ENCODE measurements around the gene SYTL4.

Gene SYTL4

DNA sequence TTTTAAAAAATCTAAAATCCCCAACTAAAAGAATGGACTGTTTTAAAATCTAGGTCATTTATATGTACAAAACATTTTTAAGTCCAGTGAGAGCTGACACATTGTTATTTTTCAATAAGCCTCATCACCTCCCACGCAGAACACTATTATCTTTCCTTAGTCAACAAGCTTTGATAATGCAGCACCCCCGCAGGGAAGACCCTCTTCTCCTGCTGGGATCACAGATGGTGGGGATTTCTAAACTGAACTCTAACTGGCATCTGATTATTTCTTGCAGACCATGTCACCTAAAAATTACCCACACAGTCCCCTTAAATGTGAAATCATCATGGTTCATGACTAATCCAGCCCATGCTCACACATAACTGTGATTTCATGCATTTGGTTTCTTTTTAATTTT lies 11.6 kb downstream of the SYTL4 start:
- TF ChIP-seq, protein P1, sequence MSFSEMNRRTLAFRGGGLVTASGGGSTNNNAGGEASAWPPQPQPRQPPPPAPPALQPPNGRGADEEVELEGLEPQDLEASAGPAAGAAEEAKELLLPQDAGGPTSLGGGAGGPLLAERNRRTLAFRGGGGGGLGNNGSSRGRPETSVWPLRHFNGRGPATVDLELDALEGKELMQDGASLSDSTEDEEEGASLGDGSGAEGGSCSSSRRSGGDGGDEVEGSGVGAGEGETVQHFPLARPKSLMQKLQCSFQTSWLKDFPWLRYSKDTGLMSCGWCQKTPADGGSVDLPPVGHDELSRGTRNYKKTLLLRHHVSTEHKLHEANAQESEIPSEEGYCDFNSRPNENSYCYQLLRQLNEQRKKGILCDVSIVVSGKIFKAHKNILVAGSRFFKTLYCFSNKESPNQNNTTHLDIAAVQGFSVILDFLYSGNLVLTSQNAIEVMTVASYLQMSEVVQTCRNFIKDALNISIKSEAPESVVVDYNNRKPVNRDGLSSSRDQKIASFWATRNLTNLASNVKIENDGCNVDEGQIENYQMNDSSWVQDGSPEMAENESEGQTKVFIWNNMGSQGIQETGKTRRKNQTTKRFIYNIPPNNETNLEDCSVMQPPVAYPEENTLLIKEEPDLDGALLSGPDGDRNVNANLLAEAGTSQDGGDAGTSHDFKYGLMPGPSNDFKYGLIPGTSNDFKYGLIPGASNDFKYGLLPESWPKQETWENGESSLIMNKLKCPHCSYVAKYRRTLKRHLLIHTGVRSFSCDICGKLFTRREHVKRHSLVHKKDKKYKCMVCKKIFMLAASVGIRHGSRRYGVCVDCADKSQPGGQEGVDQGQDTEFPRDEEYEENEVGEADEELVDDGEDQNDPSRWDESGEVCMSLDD (tag by site-specific recombination; IDR thresholded peaks at IDR 0.05): no peak
- no peak for TF ChIP-seq ZNF596 (tag by site-specific recombination; IDR thresholded peaks at IDR 0.05)
- no peak for TF ChIP-seq ZSCAN16 (tag by site-specific recombination; IDR thresholded peaks at IDR 0.05)
- TF ChIP-seq ZNF521 (tag by site-specific recombination; IDR thresholded peaks at IDR 0.05): no peak
- no peak for TF ChIP-seq BCL11A (tag by site-specific recombination; IDR thresholded peaks at IDR 0.05; ENCODE audit: low read depth)
- TF ChIP-seq, protein P2, sequence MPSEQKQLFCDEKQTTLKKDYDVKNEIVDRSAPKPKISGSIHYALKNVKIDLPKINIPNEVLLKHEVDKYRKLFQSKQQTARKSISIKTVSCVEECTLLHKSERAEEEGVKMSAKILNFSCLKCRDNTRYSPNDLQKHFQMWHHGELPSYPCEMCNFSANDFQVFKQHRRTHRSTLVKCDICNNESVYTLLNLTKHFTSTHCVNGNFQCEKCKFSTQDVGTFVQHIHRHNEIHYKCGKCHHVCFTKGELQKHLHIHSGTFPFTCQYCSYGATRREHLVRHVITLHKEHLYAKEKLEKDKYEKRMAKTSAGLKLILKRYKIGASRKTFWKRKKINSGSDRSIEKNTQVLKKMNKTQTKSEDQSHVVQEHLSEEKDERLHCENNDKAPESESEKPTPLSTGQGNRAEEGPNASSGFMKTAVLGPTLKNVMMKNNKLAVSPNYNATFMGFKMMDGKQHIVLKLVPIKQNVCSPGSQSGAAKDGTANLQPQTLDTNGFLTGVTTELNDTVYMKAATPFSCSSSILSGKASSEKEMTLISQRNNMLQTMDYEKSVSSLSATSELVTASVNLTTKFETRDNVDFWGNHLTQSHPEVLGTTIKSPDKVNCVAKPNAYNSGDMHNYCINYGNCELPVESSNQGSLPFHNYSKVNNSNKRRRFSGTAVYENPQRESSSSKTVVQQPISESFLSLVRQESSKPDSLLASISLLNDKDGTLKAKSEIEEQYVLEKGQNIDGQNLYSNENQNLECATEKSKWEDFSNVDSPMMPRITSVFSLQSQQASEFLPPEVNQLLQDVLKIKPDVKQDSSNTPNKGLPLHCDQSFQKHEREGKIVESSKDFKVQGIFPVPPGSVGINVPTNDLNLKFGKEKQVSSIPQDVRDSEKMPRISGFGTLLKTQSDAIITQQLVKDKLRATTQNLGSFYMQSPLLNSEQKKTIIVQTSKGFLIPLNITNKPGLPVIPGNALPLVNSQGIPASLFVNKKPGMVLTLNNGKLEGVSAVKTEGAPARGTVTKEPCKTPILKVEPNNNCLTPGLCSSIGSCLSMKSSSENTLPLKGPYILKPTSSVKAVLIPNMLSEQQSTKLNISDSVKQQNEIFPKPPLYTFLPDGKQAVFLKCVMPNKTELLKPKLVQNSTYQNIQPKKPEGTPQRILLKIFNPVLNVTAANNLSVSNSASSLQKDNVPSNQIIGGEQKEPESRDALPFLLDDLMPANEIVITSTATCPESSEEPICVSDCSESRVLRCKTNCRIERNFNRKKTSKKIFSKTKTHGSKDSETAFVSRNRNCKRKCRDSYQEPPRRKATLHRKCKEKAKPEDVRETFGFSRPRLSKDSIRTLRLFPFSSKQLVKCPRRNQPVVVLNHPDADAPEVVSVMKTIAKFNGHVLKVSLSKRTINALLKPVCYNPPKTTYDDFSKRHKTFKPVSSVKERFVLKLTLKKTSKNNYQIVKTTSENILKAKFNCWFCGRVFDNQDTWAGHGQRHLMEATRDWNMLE (tag by site-specific recombination; conservative IDR thresholded peaks at IDR 0.05; ENCODE audit: low read depth): no peak
- TF ChIP-seq TCF7L2 (IDR thresholded peaks at IDR 0.05; ENCODE audit: borderline replicate concordance, low read depth, low read length): peak; percentile 75; the same call in 1 of the 2 replicates
- no peak for TF ChIP-seq ZNF354C (tag by site-specific recombination; IDR thresholded peaks at IDR 0.05; ENCODE audit: borderline replicate concordance, low read depth)
- TF ChIP-seq ZXDB (tag by site-specific recombination; IDR thresholded peaks at IDR 0.05): no peak
- TF ChIP-seq ZNF544 (tag by site-specific recombination; IDR thresholded peaks at IDR 0.05): no peak
- TF ChIP-seq ZNF660 (tag by site-specific recombination; IDR thresholded peaks at IDR 0.05): no peak
- peak; percentile 78 for TF ChIP-seq ZIC2 (tag by site-specific recombination; IDR thresholded peaks at IDR 0.05)
- no peak for TF ChIP-seq ZEB2 (tag by site-specific recombination; IDR thresholded peaks at IDR 0.05)
- TF ChIP-seq, protein P3, sequence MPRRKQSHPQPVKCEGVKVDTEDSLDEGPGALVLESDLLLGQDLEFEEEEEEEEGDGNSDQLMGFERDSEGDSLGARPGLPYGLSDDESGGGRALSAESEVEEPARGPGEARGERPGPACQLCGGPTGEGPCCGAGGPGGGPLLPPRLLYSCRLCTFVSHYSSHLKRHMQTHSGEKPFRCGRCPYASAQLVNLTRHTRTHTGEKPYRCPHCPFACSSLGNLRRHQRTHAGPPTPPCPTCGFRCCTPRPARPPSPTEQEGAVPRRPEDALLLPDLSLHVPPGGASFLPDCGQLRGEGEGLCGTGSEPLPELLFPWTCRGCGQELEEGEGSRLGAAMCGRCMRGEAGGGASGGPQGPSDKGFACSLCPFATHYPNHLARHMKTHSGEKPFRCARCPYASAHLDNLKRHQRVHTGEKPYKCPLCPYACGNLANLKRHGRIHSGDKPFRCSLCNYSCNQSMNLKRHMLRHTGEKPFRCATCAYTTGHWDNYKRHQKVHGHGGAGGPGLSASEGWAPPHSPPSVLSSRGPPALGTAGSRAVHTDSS (tag by site-specific recombination; IDR thresholded peaks at IDR 0.05): no peak
- CTCF ChIA-PET: interaction anchor here (4.9 kb wide), 1 partner anchor 48 kb away, joined by 24 read pairs; no protein-coding TSS in a partner anchor
- no peak overlapping the region for H3K4me3 ChIP-seq (ENCODE audit: low read depth, low read length)
- no peak overlapping the region for H3K27ac ChIP-seq (ENCODE audit: extremely low read depth, low read depth, low read length)
- no peaks in the 10 kb centered on the region; the same call in 1 of the 2 replicates for H3K9me3 ChIP-seq (ENCODE audit: control insufficient read depth, insufficient read depth, low read depth, low read length)
- H3K4me1 ChIP-seq (ENCODE audit: control insufficient read depth, insufficient read depth, low read length): no peaks in the 10 kb centered on the region
- no peaks in the 10 kb centered on the region for H3K36me3 ChIP-seq (ENCODE audit: control insufficient read depth in 2 of 2, insufficient read depth in 1 of 2, low read length in 2 of 2)
- POLR2A ChIA-PET: interaction anchor here (1.2 kb wide), 1 partner anchor 12 kb away, joined by 3 read pairs; the partner anchor contains the start of gene SYTL4

DNA sequence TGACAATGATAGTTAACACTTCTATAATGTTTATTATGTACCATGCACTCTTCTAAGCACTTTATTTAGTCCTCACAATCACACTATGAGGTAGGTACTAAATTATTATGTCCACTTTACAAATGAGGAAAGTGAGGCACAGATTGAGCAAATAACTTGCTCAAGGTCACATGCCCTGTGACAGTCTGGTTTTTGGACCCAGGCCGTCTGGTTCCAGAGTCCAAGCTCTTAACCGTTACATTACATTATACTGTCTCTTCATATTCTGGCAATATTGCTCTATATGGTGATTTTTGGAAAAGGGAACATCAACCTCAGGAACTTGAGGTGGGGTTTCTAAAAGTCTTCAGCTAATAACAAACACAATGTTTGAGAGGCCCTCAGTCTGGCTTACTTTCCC lies 12.8 kb downstream of the SYTL4 start:
- no peaks in the 10 kb centered on the region for H3K36me3 ChIP-seq (ENCODE audit: control insufficient read depth in 2 of 2, insufficient read depth in 1 of 2, low read length in 2 of 2)
- H3K9me3 ChIP-seq (ENCODE audit: control insufficient read depth, insufficient read depth, low read depth, low read length): no peaks in the 10 kb centered on the region; the same call in 1 of the 2 replicates
- H3K4me3 ChIP-seq (ENCODE audit: low read depth, low read length): no peak overlapping the region
- ChIA-PET POLR2A (interaction anchor here (1.2 kb wide), 1 partner anchor 13 kb away, joined by 3 read pairs; the partner anchor contains the start of gene SYTL4), CTCF (interaction anchor here (1.6 to 4.9 kb wide), 2 partner anchors 34 to 49 kb away, joined by 5 to 24 read pairs; no protein-coding TSS in a partner anchor)
- no peak overlapping the region for H3K27ac ChIP-seq (ENCODE audit: extremely low read depth, low read depth, low read length)
- H3K4me1 ChIP-seq (ENCODE audit: control insufficient read depth, insufficient read depth, low read length): no peaks in the 10 kb centered on the region
- TF ChIP-seq KLF1 (tag by site-specific recombination; IDR thresholded peaks at IDR 0.05) (no peak), MEIS1 (CRISPR knock-in tag; IDR thresholded peaks at IDR 0.05; ENCODE audit: borderline replicate concordance) (no peak), ZNF48 (tag by site-specific recombination; IDR thresholded peaks at IDR 0.05) (no peak), ZNF157 (tag by site-specific recombination; IDR thresholded peaks at IDR 0.05) (no peak), ZNF302 (tag by site-specific recombination; IDR thresholded peaks at IDR 0.05; ENCODE audit: low read depth) (no peak), ZBTB7A (tag by site-specific recombination; IDR thresholded peaks at IDR 0.05; ENCODE audit: low read depth) (no peak), ZNF140 (tag by site-specific recombination; IDR thresholded peaks at IDR 0.05) (no peak), ZNF23 (tag by site-specific recombination; IDR thresholded peaks at IDR 0.05; ENCODE audit: borderline replicate concordance) (no peak), SCRT1 (tag by site-specific recombination; IDR thresholded peaks at IDR 0.05; ENCODE audit: borderline replicate concordance) (no peak)
- TF ChIP-seq, protein P4, sequence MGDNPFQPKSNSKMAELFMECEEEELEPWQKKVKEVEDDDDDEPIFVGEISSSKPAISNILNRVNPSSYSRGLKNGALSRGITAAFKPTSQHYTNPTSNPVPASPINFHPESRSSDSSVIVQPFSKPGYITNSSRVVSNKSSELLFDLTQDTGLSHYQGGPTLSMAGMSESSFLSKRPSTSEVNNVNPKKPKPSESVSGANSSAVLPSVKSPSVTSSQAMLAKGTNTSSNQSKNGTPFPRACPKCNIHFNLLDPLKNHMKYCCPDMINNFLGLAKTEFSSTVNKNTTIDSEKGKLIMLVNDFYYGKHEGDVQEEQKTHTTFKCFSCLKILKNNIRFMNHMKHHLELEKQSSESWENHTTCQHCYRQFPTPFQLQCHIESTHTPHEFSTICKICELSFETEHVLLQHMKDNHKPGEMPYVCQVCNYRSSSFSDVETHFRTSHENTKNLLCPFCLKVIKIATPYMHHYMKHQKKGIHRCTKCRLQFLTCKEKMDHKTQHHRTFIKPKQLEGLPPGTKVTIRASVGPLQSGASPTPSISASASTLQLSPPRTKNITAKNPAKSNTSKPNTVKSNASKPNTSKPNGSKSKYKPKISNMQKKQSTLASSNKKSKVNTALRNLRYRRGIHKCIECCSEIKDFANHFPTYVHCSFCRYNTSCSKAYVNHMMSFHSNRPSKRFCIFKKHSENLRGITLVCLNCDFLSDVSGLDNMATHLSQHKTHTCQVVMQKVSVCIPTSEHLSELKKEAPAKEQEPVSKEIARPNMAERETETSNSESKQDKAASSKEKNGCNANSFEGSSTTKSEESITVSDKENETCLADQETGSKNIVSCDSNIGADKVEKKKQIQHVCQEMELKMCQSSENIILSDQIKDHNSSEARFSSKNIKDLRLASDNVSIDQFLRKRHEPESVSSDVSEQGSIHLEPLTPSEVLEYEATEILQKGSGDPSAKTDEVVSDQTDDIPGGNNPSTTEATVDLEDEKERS (tag by site-specific recombination; IDR thresholded peaks at IDR 0.05): no peak

All from HEK293 (cell line).